IPS-18c (cell line): ENCODE measurements around the gene MINDY3.
"Not testable (repeated sequence)": the region's sequence is repeated elsewhere in the genome, so short reads cannot be mapped to it uniquely, and the experiment has no call there.

Experiments
- H3K4me3 ChIP-seq: 2 replicates; pipeline ENCODE4 v1.7.0; 2013; ENCODE audit warnings: low read depth, mild to moderate bottlenecking, low read length, moderate library complexity; ENCODE audit not compliant: insufficient read depth
- H3K9me3 ChIP-seq: one replicate; pipeline ENCODE4 v1.6.1; 2013; ENCODE audit warnings: mild to moderate bottlenecking, low read length, moderate library complexity; ENCODE audit not compliant: control insufficient read depth, insufficient read depth

Gene MINDY3

DNA sequence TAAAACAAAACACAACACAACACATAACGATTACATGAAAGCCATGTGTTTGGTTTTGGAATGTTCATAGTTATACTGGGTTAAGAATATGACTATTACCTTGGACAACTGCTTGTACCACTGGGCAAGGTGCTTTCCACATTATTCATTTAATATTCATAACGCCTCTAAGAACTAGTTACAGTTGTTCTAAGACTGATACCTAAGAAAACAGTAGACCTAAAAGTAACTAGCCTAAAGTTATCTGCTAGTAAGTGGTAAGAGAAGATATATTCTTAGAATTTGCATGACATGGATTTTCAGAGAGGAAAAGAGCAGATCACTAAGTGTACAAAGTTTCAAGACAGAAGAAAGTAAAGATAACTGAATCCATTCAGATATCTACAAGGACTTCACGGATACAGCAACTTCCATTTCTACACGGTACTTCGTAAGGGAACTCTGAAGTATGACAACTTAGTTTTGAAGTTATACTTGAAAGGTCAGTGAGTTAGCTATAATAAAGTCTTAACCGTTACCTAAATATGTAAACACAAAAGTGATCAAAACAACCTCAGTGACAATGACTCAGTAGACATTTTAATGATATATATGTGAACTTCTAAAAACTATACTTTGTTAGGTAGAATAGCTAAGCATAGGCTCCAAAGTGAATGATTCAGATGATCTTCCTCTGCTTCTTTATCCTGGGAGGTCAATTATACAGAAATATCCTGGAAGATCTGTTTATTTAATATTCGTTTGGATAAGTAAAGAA is 65.1 kb downstream of the MINDY3 start:
- Histone ChIP-seq H3K9me3 (no peaks in the 10 kb centered on the region), H3K4me3 (no peak overlapping the region)

DNA sequence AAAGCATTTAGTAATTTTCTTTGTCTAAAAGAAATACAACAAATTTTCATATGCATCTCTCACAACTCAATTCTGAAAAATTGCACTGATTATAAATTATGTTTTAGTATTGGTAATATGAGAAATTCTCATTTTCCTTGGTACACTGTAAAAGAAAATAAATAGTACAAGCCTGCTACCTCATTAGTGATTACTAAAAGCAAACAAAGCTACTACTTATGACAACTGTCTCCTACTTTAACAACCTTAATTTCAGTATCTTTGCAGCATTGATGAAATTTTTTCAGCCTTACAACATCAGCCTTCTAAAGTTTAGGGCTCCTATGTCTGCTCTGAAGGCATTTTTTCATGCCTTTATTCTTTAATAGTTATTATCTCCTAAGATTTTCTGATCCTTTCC is 65.7 kb downstream of the MINDY3 start:
- Histone ChIP-seq H3K9me3 (no peaks in the 10 kb centered on the region), H3K4me3 (no peak overlapping the region)

DNA sequence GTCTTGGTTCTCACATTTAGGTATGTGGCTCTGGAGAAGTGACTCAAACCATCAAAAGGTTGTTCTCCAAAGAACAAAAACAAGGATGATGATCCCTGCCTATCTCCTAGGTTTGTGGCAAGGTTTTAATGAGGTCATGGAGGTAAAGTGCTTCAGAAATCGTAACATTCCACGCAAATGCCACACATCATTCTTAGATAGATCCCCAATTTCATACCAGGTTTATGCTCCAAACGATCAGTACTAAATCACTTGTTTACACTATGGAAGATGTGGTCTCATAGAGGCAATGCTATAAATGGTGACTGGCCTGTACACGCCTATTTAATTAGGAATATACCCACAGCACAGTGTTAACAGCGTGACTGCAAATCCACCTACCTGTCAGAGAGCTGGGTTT is 66.6 kb downstream of the MINDY3 start:
- H3K9me3 ChIP-seq: no peaks in the 10 kb centered on the region
- no peak overlapping the region for H3K4me3 ChIP-seq

DNA sequence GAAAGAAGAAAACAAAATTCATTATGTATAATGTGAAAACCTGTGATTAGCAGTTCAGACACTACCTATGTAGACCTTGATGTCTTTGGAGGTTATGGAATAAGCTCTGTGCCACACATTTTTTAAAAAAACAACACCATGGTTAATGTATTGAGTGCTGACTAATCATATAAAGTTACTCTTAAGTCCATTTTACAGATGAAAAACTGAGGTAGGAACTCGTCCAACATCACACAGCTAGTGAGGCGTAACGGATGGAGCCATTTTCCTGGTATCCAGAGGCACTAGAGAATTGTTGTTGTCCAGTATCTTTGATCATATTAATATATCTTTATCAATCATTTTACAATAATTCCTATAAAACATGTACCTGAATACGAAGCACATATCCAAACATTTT is 67.5 kb downstream of the MINDY3 start:
- H3K4me3 ChIP-seq: no peak overlapping the region
- no peaks in the 10 kb centered on the region for H3K9me3 ChIP-seq

DNA sequence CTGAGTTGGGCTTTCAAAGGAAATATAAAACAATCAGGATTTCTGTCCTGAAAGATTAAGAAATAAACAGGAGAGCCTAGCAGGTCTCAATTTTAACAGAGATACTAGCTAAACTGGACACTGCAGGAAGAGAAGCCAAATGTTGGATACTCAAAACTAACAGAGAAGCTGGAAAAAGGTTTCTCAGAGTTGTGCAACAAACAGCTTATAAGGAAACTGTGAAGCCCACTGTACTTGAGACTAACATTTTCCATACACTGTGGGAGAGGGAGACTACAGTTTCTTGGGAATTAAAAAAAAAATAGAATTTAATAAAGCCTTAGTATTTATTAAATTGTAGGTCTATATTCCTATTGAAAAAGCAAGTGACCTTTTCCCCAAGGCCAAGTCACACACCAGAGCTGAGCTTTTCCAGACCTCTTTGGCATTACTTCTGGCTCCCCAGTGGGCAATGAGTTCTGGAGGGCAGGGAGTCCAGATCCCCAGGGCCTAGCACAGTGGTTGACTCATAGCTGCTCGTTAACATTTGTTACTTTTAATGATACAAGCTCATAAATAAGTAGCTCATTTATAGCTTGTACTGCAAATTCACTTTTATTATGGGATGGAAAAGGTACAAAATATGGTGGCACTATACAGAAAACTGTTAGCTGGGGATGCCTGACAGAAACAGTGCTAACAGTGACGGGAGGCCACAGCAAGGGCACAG is 68.3 kb downstream of the MINDY3 start:
- Histone ChIP-seq H3K9me3 (no peaks in the 10 kb centered on the region), H3K4me3 (no peak overlapping the region)

DNA sequence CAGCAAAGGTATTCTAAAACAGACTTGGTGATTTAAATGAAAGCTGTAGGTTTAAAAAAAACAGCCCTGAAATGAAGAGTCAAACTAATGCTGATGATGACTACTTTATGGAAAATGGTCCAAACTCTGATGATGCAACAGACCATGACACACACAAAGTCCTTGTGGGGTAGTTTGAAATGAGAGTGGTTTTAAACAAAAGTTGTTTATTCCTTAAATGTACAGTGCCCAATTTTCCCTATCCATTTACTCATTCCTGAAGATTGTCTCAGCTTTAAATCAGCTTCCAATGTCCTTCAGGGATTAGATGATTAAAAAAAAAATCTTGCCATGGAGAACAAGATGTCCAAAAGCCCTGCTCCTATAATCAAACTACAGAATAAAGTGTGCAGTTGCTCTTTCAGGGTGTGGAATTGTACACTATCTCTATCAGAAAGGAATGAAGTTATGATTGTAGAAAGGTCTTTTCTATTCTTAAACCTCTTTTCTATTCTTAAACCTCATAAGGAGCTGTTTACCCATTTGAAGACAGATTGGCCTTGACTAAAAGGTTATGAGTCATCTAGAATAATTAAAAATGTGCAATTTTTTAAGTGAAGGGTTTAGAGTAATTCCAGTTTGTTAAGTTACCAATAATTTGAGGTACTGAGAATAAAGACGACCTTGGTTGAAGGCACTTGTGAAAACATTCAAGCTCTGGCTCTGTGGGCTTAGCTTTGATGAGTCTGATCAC is 70.3 kb downstream of the MINDY3 start:
- no peaks in the 10 kb centered on the region for H3K9me3 ChIP-seq
- H3K4me3 ChIP-seq: no peak overlapping the region

DNA sequence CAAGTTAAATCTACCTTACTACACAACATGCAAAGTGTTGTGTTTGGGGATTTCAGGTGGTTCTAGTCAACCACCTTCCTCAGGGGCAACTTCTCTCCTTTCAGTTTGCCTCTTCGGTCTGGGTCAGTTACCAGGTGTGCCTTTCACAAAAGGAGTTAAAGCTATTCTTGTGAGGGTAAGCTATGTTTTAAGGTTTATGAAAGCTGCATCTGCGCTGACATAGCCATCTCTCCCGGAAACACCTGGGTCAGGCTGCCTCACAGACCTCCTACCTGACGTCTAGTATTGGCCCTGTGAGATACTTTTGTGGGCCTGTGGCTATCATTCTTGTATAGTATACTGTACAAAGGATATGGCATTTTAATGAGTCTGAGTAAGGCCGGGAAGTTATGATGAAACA is 72.9 kb downstream of the MINDY3 start:
- Histone ChIP-seq H3K4me3 (no peak overlapping the region), H3K9me3 (no peaks in the 10 kb centered on the region)

DNA sequence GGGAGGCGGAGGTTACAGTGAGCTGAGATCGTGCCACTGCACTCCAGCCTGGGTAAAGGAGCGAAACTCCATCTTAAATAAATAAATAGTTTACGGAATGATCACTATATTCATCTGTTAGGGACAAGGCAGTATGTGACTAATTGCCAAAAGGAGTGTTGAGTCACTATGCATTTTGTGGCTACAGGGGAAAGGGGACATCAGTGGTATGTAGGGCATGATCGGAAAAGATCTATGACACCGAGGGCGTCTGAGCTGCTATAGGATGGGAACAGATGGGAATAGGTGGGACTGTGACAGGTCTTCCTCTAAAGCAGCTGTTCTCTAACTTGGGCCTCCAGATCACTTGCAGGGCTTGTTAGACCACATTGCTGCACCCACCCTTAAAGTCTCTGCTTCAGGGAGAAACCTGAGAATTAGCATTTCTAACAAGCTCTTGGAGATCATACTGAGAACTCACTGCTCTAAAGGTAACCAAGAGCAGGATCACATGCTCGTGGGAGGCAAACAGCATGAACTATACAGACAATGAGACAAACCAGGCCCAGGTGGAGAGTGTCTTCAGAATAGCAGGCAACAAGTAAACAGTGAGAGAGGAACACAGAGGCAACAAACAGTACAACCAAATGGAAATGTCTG is 75.5 kb downstream of the MINDY3 start:
- Histone ChIP-seq H3K9me3 (no peaks in the 10 kb centered on the region), H3K4me3 (no peak overlapping the region)

DNA sequence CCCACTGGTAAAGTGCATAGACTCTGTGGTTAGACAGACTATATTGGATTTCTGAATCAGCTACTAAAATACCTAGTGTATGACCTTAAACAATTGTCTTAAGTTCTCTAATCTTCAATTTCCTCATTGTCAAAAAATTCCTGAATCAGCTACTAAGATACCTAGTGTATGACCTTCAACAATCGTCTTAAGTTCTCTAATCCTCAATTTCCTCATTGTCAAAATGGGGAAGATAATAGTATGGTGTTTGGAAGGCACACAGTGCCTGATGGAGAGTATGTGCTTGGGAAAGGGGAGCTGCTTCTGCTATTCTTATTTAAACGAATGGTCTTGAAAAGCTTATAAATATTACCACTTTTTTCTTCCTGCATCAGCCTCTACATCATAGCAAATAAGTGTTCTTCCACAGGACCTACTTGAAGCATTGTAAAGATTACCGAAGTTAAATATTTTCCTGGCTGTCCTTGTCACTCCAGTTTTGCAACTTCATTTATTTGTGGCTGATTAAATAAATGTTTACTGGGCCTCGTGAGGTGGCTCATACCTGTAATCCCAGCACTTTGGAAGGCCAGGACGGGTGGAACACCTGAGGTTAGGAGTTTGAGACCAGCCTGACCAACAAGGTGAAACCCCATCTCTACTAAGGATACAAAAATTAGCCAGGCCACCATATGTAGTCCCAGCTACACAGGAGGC is 76.2 kb downstream of the MINDY3 start:
- H3K9me3 ChIP-seq: no peaks in the 10 kb centered on the region
- H3K4me3 ChIP-seq: no peak overlapping the region

DNA sequence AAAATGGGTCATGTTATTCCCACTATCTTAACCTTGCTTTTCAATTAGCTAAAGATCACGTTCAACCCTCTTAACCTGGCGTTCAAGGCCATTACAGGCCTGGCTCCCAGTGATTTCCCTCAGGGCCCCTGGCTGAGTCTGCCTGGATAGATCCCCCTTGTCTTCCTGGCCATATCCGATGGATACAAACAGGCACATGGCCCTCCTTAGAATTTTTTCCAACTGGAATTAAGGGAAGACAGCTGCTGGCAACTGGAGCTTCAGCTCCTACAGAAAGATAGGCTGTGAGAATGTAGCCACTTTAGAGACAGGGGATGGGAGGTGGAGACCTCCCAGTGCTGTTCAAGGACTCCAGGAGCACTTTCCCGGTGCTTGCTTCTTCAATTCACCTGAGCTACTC is 77.5 kb downstream of the MINDY3 start:
- no peaks in the 10 kb centered on the region for H3K9me3 ChIP-seq
- no peak overlapping the region for H3K4me3 ChIP-seq

DNA sequence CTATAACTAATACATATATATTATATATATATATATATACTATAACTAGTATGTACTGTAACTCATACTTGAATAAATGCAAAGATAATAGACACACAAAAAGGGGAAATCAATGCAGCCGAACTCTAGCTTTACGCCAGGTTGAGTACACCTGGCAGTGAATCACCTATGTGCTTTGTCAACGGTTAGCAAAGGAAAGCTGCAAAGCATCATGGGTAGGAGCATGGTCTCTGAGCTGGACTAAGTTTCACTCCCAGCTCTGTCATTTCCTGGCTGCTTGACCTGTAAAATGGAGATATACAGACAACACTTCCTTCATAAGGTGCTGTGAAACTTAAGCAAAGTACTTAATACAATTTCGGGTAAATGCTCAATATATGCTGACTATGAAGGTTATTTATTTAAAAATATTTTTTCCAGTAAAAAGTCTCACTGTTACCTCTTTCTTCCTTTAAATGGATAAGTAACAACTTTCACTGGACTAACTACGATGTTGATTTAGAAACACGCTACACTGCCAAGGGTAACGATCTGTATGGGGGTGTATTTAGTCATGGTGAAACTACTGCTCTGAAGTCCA is 78.8 kb downstream of the MINDY3 start:
- Histone ChIP-seq H3K9me3 (no peaks in the 10 kb centered on the region), H3K4me3 (no peak overlapping the region)

DNA sequence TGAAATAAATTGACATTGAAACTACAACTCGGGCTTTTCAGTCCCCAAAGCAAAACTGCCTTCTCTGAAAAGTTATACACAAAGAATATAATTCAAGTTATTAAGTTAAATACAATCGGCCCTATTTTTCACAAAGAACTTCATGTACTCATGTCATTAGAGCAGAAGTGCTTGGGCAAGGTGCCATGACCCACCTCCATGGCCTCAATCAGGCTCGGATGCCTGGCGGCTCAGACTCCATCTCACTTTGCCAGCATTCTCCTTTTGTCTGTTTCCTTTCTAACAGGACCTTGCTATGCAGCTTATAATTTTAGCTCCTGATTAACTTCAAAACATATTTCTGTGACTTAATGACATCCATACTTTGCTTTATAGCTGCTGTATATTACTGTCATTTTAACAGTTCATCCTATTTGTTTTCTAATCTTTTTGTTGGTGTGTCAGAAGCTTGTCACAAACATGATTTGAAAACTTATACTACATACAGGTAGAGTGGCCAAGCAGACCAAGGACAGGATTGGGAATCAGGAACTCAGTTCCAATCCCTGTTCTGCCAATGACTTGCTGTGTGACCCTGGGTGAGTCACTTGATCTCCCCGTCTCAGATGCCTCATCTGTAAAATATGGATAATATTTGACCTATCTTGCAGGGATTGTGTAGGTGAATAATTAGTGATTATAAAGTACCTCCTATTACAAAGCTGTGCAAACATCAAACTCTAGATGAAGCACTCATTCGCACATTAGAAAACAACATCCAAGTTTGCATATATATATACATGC is 79.8 kb downstream of the MINDY3 start:
- Histone ChIP-seq H3K9me3 (no peaks in the 10 kb centered on the region), H3K4me3 (no peak overlapping the region)

DNA sequence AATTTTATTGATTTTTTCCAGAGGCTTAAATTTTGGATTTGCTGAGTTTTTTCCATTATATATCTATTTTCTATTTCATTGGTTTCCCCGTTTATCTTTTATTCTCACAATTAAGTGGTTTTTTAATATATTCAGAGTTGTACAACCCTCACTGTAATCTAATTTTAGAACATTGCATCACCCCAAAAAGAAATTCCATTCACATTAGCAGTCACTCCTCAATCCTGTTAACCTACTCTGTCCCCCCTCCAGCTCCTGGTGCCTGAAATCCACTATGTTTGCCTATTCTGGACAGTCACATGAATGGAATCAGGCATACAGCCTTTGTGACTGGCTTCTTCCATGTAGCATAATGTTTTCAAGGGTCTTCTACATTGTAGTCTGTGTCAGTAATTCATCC is 84.8 kb downstream of the MINDY3 start:
- Histone ChIP-seq H3K9me3 (no peaks in the 10 kb centered on the region), H3K4me3 (no peak overlapping the region)

DNA sequence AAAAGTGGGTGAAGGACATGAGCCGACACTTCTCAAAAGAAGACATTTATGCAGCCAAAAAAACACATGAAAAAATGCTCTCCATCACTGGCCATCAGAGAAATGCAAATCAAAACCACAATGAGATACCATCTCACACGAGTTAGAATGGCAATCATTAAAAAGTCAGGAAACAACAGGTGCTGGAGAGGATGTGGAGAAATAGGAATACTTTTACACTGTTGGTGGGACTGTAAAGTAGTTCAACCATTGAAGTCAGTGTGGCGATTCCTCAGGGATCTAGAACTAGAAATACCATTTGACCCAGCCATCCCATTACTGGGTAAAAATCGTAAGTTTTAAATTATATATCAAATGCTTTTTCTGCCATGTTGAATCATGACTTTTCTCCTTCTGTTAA is 85.8 kb downstream of the MINDY3 start:
- H3K4me3 ChIP-seq: not testable (repeated sequence)

DNA sequence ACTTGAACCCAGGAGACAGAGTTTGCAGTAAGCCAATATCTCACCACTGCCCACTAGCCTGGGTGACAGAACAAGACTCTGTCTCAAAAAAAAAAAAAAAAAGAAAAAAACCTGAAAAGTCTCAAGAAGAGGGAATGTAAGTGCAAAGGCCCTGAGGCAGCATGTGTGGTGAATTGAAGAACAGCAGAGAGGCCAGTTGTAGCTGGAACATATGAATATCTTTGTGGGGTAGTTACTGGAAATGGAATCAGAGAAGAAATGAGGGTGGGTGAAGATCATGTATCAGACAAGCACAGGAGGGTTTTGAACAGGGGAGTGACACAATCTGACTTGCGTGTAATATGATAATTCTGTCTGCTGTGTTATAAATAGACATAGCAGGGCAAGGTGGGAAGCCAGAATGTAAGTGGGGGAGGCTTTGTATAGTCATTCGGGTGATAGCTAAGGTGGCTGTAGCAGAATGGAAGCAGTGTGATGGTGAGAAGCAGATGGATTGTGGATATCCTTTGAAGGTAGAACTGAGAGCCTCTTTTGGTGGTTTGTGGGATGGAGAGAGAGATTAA is 95.3 kb downstream of the MINDY3 start:
- H3K4me3 ChIP-seq: no peak overlapping the region
- H3K9me3 ChIP-seq: no peaks in the 10 kb centered on the region

More for the DNA sequence above, 85.8 kb downstream of the MINDY3 start:
- not testable (repeated sequence) for H3K9me3 ChIP-seq

DNA sequence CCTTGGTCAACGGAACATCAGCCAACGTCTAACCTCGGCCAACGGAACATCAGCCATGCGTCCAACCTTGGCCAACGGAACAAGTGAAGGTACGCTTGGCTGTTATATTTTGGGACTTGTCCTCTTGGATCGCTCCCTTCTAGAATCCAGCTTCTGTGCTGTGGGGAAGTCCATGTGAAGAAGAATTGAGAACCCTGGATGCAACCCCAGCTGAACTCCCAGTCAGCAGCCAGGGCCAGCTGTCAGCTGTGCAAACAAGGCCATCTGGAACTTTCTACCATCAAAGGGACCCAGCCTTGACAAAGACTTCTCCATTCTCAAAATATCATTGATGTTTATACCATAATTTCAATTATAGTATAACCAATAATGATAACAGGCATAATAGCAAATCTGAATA is 97.3 kb downstream of the MINDY3 start:
- Histone ChIP-seq H3K9me3 (no peaks in the 10 kb centered on the region), H3K4me3 (no peak overlapping the region)
